Neural cell (in vitro differentiated cells): Measurements from ENCODE around the gene EEF1AKMT2.

Experiments used
- CTCF ChIP-seq: fragments of 450-650 bp; IDR thresholded peaks from 2 replicates; pipeline ENCODE4 v1.5.1; 2014; ENCODE audit warnings: antibody characterized with exemption, mild to moderate bottlenecking, moderate library complexity; ENCODE audit not compliant: poor library complexity, severe bottlenecking
- EP300 ChIP-seq: fragments of 450-650 bp; conservative IDR thresholded peaks from 2 replicates; pipeline ENCODE4 v1.6.1; 2014; ENCODE audit warnings: antibody characterized with exemption, mild to moderate bottlenecking, moderate library complexity; ENCODE audit not compliant: poor library complexity, severe bottlenecking
- EZH2 ChIP-seq: fragments of 200-600, 300-800 bp; shearing (Covaris generic), sonication (generic); IDR thresholded peaks from 2 replicates; pipeline ENCODE4 v1.6.1; 2014; ENCODE audit warnings: antibody characterized with exemption, low read length, borderline replicate concordance, mild to moderate bottlenecking; ENCODE audit not compliant: insufficient read depth, poor library complexity, severe bottlenecking
- MXI1 ChIP-seq: fragments of 450-650 bp; conservative IDR thresholded peaks from 2 replicates; pipeline ENCODE4 v1.6.1; 2014; ENCODE audit warnings: antibody characterized with exemption, mild to moderate bottlenecking; ENCODE audit not compliant: poor library complexity, severe bottlenecking
- POLR2AphosphoS5 ChIP-seq: IDR thresholded peaks from 2 replicates; pipeline ENCODE4 v1.6.1; 2012
- REST ChIP-seq: IDR thresholded peaks from 2 replicates; pipeline ENCODE4 v1.6.1; 2012; ENCODE audit warnings: borderline replicate concordance
- SMC3 ChIP-seq: fragments of 450-650 bp; conservative IDR thresholded peaks from 2 replicates; pipeline ENCODE4 v1.6.1; 2014; ENCODE audit warnings: antibody characterized with exemption, mild to moderate bottlenecking, moderate library complexity; ENCODE audit not compliant: poor library complexity

- TF ChIP-seq CTCF = no peak
- TF ChIP-seq EP300 = no peak
- no peak for TF ChIP-seq POLR2AphosphoS5
- no peak for TF ChIP-seq EZH2
- TF ChIP-seq SMC3 = no peak
- TF ChIP-seq REST = no peak
- no peak for TF ChIP-seq MXI1
Observed at GRCh38 chr10:124768791-124769190, 22.9 kb downstream of the EEF1AKMT2 start.
